ENCODE measurements around the gene RPL36. TPM values are rescaled to one million over a fixed set of nuclear protein-coding genes. Genes with fewer than 3 reads are reported as not detected.

The RPL36 gene
- total RNA-seq, 4 donors from 2014 or later = 170 to 440 (median 262) TPM

DNA sequence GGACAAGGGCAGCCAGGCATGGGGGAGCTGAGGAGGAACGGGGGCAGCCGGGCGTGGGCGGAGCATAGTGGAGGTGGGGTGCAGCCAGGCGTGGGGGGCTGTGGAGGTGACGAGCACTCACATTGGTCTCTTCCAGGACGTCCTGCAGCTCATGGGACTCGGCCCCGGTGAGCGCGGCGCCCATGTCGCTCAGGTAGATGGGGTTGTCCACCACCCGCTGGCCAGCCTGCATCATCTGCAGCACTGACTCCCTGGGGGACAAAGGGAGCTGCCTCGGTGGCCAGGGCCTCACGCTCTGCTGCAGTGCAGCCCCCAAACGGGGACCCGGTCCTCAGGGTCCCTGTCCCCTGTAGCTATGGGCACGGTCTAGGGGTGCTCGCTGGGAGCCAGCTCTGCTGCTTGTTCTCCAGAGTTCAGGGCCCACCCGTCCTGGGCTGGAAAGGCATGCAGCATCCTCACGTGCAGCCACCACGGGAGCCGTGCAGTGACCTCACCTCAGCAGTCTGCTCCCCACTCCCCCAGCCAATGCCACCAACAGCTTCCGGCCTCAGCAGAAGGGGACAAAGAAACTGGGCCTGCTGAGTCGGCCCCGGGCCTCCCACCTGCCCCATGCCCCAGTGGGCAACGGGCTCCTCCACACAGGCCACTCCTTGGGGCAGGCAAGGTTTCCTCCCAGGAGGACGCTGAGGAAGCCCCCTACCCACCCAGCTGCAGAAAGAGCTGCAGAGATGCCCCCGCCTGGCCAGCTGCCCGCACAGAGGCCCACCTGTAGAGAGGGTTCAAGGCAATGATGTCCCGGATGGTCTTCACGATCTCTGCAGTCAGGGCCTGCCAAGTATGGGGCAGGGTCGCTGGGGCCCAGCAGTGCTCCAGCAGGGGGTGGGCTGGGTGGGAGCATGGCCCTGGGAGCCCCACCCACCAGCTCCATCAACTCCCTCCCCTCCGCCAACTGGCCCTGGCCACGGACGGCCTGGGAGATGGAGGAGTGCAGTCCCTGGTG, 17.8 kb downstream of the RPL36 start:
- Histone ChIP-seq H3K27me3 (no peaks in the 10 kb centered on the region), H3K27ac (no peak overlapping the region), H3K4me1 (no peaks in the 10 kb centered on the region), H3K36me3 (peaks cover 0 to 90% (median 0%) of the 10 kb centered on the region in 3 donors), H3K9me3 (no peaks in the 10 kb centered on the region), H3K4me3 (no peak overlapping the region)
- no peak for DNase-seq
- no peak for TF ChIP-seq POLR2A (IDR thresholded peaks at IDR 0.05)
- no peak for TF ChIP-seq CTCF (IDR thresholded peaks at IDR 0.05)

DNA sequence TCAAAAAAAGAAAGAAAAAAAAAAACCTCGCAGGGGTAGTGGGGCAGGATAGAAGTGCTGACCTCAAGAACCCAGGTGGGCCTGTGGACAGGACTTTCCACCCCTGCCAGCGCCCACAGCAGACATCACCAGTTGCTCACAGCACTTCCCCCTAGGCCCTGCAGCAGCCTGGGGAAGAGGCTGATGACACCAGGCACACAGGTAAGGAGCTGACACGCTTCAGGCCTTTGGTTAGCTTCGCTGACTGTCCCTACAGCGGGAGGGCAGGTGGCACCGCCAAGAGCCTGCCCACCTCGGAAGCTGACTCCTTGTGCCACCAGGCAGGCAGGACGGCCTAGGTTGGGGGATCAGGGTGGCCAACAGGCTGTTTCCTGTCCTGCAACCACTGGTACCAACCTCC, 20.9 kb downstream of the RPL36 start:
- no peaks in the 10 kb centered on the region for H3K27me3 ChIP-seq
- no peaks in the 10 kb centered on the region for H3K9me3 ChIP-seq
- H3K4me3 ChIP-seq = no peak overlapping the region
- TF ChIP-seq POLR2A (IDR thresholded peaks at IDR 0.05) (no peak), CTCF (IDR thresholded peaks at IDR 0.05) (no peak)
- H3K36me3 ChIP-seq = peaks cover 0 to 74% (median 0%) of the 10 kb centered on the region in 3 donors
- DNase-seq = no peak
- no peak overlapping the region for H3K27ac ChIP-seq
- H3K4me1 ChIP-seq = no peaks in the 10 kb centered on the region

DNA sequence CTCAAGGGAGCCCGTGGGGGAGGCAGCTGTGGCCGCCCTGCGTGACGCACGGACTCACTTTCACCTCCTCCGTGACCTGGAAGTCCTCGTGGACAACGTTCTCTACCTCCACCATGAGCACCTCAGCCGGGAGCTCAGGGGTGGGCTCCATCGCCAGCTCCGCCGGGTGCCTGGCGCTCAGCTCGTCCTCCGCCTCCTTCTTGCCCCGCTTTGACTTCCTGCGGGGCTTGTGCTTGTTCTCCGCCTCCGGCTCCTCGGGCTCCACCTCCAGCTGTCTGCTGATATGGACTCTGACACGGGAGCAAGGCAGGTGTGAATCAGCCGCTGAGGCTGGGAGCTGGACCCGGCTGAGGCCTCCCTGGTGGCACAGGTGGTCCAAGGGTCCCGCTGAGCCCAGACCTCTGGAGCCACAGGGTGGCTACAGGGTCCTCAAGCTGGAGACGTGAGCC, 21.6 kb downstream of the RPL36 start:
- no peaks in the 10 kb centered on the region for H3K4me1 ChIP-seq
- no peak for DNase-seq
- peaks cover 0 to 69% (median 0%) of the 10 kb centered on the region in 3 donors for H3K36me3 ChIP-seq
- H3K4me3 ChIP-seq = no peak overlapping the region
- no peaks in the 10 kb centered on the region for H3K27me3 ChIP-seq
- H3K27ac ChIP-seq = no peak overlapping the region
- TF ChIP-seq POLR2A (IDR thresholded peaks at IDR 0.05) = no peak
- TF ChIP-seq CTCF (IDR thresholded peaks at IDR 0.05) = no peak
- H3K9me3 ChIP-seq = no peaks in the 10 kb centered on the region

- Histone ChIP-seq H3K9me3 (no peaks in the 10 kb centered on the region), H3K4me1 (peaks cover 0 to 5% (median 0%) of the 10 kb centered on the region in 4 donors), H3K4me3 (no peak overlapping the region), H3K27ac (no peak overlapping the region), H3K27me3 (no peaks in the 10 kb centered on the region), H3K36me3 (peaks cover 0 to 54% (median 0%) of the 10 kb centered on the region in 3 donors)
- no peak for DNase-seq
- TF ChIP-seq CTCF (IDR thresholded peaks at IDR 0.05) = no peak
- TF ChIP-seq POLR2A (IDR thresholded peaks at IDR 0.05) = no peak
Measured at GRCh38 chr19:5713228-5713627, 23.1 kb downstream of the RPL36 start.

DNA sequence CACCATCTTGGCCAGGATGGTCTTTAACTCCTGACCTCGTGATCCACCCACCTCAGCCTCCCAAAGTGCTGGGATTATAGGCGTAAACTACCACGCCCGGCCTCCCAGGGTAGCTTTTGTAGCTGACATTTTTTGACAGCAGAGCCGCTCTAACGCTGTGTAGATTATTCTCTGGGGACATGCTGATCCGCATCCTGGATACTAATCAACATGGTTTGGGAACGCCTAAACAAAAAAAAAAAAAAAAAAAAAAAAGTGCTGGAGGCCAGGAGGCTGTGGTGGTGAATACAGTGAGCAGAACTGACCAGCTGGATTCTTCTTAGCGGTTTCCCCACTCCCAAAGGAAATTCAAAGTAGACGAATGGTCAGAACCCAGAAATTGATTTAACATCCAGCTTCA, 24.7 kb downstream of the RPL36 start:
- DNase-seq = no peak
- Histone ChIP-seq H3K27ac (no peak overlapping the region), H3K4me3 (no peak overlapping the region), H3K27me3 (no peaks in the 10 kb centered on the region), H3K4me1 (peaks cover 0 to 17% (median 10%) of the 10 kb centered on the region in 4 donors), H3K9me3 (no peaks in the 10 kb centered on the region), H3K36me3 (peaks cover 0 to 43% (median 0%) of the 10 kb centered on the region in 3 donors)
- TF ChIP-seq CTCF (IDR thresholded peaks at IDR 0.05) (no peak), POLR2A (IDR thresholded peaks at IDR 0.05) (no peak)

Data from Peyer's patch (tissue), 4 donors.